CD4-positive, alpha-beta T cell (primary cell): ENCODE measurements around the gene ACACA. TPM values are rescaled to one million over a fixed set of nuclear protein-coding genes. Genes with fewer than 3 reads are reported as not detected.

Source experiments
- ATAC-seq: fragments of 200-7000 bp; cut with Tn5 transposase; one replicate; pipeline ENCODE4 v1.10.0; 2022; ENCODE audit warnings: mild to moderate bottlenecking; ENCODE audit not compliant: poor library complexity
- CTCF ChIA-PET: fragments of 350-600 bp; sonication (Branson Sonifier 250); formaldehyde crosslinking; loops from one replicate; lab custom pipeline; 2021; ENCODE audit warnings: antibody characterized with exemption, inconsistent platforms; lab: Charles Lee
- POLR2A ChIA-PET: fragments of 350-600 bp; sonication (Branson Sonifier 250); formaldehyde crosslinking; loops from one replicate; lab custom pipeline; 2021; ENCODE audit warnings: antibody characterized with exemption, inconsistent platforms; lab: Charles Lee
- DNase-seq, 14 experiments: peaks; one replicate each; pipeline ENCODE4 v3.0.0-alpha.2; 2013 to 2020; ENCODE audit warnings: mixed read lengths in 2 of 14
- H3K27ac ChIP-seq, 2 donors: one replicate each; pipeline versions ENCODE4 v1.5.1 to v1.7.0; 2013; ENCODE audit warnings: low read length in 2 of 2, low read depth in 1 of 2, mild to moderate bottlenecking in 1 of 2
- H3K27me3 ChIP-seq, 2 experiments: 1 replicate in 1 of 2; 2 replicates in 1 of 2; pipeline versions ENCODE4 v1.6.1 to v1.7.0; 2013; ENCODE audit warnings: low read length in 2 of 2, control low read depth in 1 of 2, mild to moderate bottlenecking in 1 of 2, moderate library complexity in 1 of 2; ENCODE audit not compliant: insufficient read depth in 2 of 2, control insufficient read depth in 1 of 2
- H3K36me3 ChIP-seq: one replicate; pipeline ENCODE4 v1.6.1; 2013; ENCODE audit warnings: low read length, control low read depth; ENCODE audit not compliant: insufficient read depth
- H3K4me1 ChIP-seq: one replicate; pipeline ENCODE4 v1.6.1; 2013; ENCODE audit warnings: low read length, control low read depth; ENCODE audit not compliant: insufficient read depth
- H3K4me3 ChIP-seq: one replicate; pipeline ENCODE4 v1.5.1; 2013; ENCODE audit warnings: mild to moderate bottlenecking, low read length, moderate library complexity
- H3K9me3 ChIP-seq, 2 experiments: 1 replicate in 1 of 2; 2 replicates in 1 of 2; pipeline versions ENCODE4 v1.6.1 to v1.7.0; 2013; ENCODE audit warnings: low read length in 2 of 2, mild to moderate bottlenecking in 2 of 2, control low read depth in 1 of 2, moderate library complexity in 1 of 2; ENCODE audit not compliant: control insufficient read depth in 1 of 2, insufficient read depth in 1 of 2
- H3K27ac Mint-ChIP-seq: one replicate; pipeline ENCODE4 v1.8.0; 2020; ENCODE audit warnings: mixed read lengths
- H3K27me3 Mint-ChIP-seq: one replicate; pipeline ENCODE4 v1.8.0; 2021; ENCODE audit warnings: mixed read lengths
- H3K36me3 Mint-ChIP-seq: one replicate; pipeline ENCODE4 v1.8.0; 2021; ENCODE audit warnings: low read depth, mixed read lengths
- H3K4me1 Mint-ChIP-seq: one replicate; pipeline ENCODE4 v1.8.0; 2021; ENCODE audit warnings: low read depth, mixed read lengths
- H3K4me3 Mint-ChIP-seq: one replicate; pipeline ENCODE4 v1.8.0; 2020; ENCODE audit warnings: mild to moderate bottlenecking, mixed read lengths
- H3K9me3 Mint-ChIP-seq: one replicate; pipeline ENCODE4 v1.8.0; 2020; ENCODE audit warnings: mixed read lengths
- intact Hi-C, 2 experiments: fragments of 100-400 bp; cut with DNase I in 1 of 2; cut with micrococcal nuclease in 1 of 2; formaldehyde crosslinking; loops; one replicate each; pipeline versions ENCODE4 v1.15.1 to v1.9.0; 2023 to 2025; cut with DNase I, micrococcal nuclease
- total RNA-seq, 174 experiments: library from RNA in 2 of 174; stranded (reverse) in 2 of 174; gene quantifications; one replicate each; pipeline ENCODE4 v1.2.3 and lab custom pipeline; 2021 to 2026
- TF ChIP-seq, protein P1 (sequence below): fragments of 200-600 bp; IDR thresholded peaks from one replicate; pipeline ENCODE4 v1.8.0; 2022; ENCODE audit warnings: antibody characterized with exemption, mild to moderate bottlenecking

The ACACA gene
- total RNA-seq, 2 experiments from 2014 or later = 26.0 to 28.9 TPM

DNA sequence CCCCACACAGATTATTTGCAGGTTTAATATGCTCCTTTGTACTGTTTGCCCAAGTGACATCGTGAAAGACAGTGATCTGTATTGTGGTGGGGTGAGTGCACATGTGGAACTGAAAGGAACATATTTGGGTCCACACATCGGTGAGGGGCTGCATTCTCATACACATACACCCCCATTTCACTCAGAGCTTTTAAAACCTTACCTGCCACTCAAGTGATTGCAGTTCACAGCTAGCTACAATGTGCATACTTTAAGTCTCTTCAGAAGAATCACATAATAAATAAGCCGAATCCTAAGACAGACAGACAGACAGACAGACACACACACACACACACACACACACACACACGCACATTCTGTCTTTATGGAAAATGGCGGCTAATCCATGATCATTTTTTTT is 355.3 kb downstream of the ACACA start:
- Histone ChIP-seq H3K9me3 (no peaks in the 10 kb centered on the region), H3K27ac (no peak overlapping the region), H3K27me3 (no peaks in the 10 kb centered on the region), H3K36me3 (peaks cover 51% of the 10 kb centered on the region), H3K4me3 (no peak overlapping the region), H3K4me1 (peaks cover 5% of the 10 kb centered on the region)
- no peak overlapping the region for H3K27ac Mint-ChIP-seq
- POLR2A ChIA-PET = interaction anchor here (0.7 kb wide), 1 partner anchor 122 kb away, joined by 3 read pairs; no protein-coding TSS in a partner anchor
- H3K4me3 Mint-ChIP-seq = no peak overlapping the region
- ATAC-seq = no peak
- TF ChIP-seq, protein P1, sequence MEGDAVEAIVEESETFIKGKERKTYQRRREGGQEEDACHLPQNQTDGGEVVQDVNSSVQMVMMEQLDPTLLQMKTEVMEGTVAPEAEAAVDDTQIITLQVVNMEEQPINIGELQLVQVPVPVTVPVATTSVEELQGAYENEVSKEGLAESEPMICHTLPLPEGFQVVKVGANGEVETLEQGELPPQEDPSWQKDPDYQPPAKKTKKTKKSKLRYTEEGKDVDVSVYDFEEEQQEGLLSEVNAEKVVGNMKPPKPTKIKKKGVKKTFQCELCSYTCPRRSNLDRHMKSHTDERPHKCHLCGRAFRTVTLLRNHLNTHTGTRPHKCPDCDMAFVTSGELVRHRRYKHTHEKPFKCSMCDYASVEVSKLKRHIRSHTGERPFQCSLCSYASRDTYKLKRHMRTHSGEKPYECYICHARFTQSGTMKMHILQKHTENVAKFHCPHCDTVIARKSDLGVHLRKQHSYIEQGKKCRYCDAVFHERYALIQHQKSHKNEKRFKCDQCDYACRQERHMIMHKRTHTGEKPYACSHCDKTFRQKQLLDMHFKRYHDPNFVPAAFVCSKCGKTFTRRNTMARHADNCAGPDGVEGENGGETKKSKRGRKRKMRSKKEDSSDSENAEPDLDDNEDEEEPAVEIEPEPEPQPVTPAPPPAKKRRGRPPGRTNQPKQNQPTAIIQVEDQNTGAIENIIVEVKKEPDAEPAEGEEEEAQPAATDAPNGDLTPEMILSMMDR = no peak
- DNase-seq = no peak
- H3K36me3 Mint-ChIP-seq = peaks cover 55% of the 10 kb centered on the region
- H3K27me3 Mint-ChIP-seq = no peaks in the 10 kb centered on the region
- H3K9me3 Mint-ChIP-seq = no peaks in the 10 kb centered on the region
- intact Hi-C loops = no loop called here
- peaks cover 8% of the 10 kb centered on the region for H3K4me1 Mint-ChIP-seq
- CTCF ChIA-PET = no interaction called here

GRCh38 chr17:37050920-37051319 is 355.7 kb downstream of the ACACA start:
- TF ChIP-seq, protein P1 = no peak
- DNase-seq = no peak
- H3K4me1 ChIP-seq = peaks cover 5% of the 10 kb centered on the region
- Mint-ChIP-seq H3K4me3 (no peak overlapping the region), H3K36me3 (peaks cover 54% of the 10 kb centered on the region), H3K4me1 (peaks cover 8% of the 10 kb centered on the region), H3K9me3 (no peaks in the 10 kb centered on the region), H3K27ac (no peak overlapping the region), H3K27me3 (no peaks in the 10 kb centered on the region)
- H3K4me3 ChIP-seq = no peak overlapping the region
- POLR2A ChIA-PET = interaction anchor here (0.7 kb wide), 1 partner anchor 122 kb away, joined by 3 read pairs; no protein-coding TSS in a partner anchor
- ATAC-seq = no peak
- H3K9me3 ChIP-seq = no peaks in the 10 kb centered on the region
- CTCF ChIA-PET = no interaction called here
- no peaks in the 10 kb centered on the region for H3K27me3 ChIP-seq
- H3K36me3 ChIP-seq = peaks cover 47% of the 10 kb centered on the region
- no peak overlapping the region for H3K27ac ChIP-seq
- intact Hi-C loops = no loop called here

DNA sequence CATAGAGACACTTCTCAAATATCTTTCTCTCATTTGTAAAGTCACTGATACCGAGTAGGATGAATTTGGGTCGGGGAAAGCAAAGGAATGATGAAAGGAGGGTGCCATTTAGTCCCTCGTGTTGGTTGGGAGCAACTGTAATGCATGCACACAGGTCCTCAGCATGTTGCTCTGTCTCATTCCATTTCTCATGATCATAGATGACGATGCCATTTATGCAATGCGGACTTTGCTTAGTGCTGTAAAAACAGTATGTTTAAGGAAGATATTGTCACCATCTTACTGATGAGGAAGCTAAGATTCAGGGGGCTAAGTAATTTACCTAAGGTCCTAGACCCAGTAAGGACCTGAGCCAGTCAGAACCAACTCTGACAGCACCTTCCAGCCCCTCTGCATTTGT is 357.8 kb downstream of the ACACA start:
- TF ChIP-seq, protein P1 = no peak
- intact Hi-C loops = loop anchor here (5.0 to 10.0 kb wide), 2 partner anchors 186 to 562 kb away; partner anchors contain the start of gene ZNHIT3 (in 1 of the 2)
- Histone ChIP-seq H3K4me1 (peaks cover 5% of the 10 kb centered on the region), H3K36me3 (peaks cover 33% of the 10 kb centered on the region), H3K27me3 (no peaks in the 10 kb centered on the region), H3K4me3 (no peak overlapping the region), H3K9me3 (no peaks in the 10 kb centered on the region), H3K27ac (no peak overlapping the region)
- ATAC-seq (no peak), DNase-seq (no peak)
- H3K4me3 Mint-ChIP-seq = no peak overlapping the region
- H3K4me1 Mint-ChIP-seq = peaks cover 8% of the 10 kb centered on the region
- no peaks in the 10 kb centered on the region for H3K27me3 Mint-ChIP-seq
- H3K9me3 Mint-ChIP-seq = no peaks in the 10 kb centered on the region
- no peak overlapping the region for H3K27ac Mint-ChIP-seq
- CTCF ChIA-PET = interaction anchor here (1.2 to 3.2 kb wide), 3 partner anchors 32 to 420 kb away, joined by 4 to 13 read pairs (median 7); no protein-coding TSS in a partner anchor
- POLR2A ChIA-PET = no interaction called here
- H3K36me3 Mint-ChIP-seq = peaks cover 43% of the 10 kb centered on the region
